GM18868 (cell line): ENCODE data around the gene COL11A1.
"Not testable (repeated sequence)": the region's sequence is repeated elsewhere in the genome, so short reads cannot be mapped to it uniquely, and the experiment has no call there.

Experiments
- ATAC-seq: cut with Tn5 transposase; IDR thresholded peaks from one replicate; pipeline ENCODE4 v1.9.1; 2021; ENCODE audit warnings: mild to moderate bottlenecking, moderate library complexity; ENCODE audit not compliant: unreplicated experiment

The COL11A1 gene

DNA sequence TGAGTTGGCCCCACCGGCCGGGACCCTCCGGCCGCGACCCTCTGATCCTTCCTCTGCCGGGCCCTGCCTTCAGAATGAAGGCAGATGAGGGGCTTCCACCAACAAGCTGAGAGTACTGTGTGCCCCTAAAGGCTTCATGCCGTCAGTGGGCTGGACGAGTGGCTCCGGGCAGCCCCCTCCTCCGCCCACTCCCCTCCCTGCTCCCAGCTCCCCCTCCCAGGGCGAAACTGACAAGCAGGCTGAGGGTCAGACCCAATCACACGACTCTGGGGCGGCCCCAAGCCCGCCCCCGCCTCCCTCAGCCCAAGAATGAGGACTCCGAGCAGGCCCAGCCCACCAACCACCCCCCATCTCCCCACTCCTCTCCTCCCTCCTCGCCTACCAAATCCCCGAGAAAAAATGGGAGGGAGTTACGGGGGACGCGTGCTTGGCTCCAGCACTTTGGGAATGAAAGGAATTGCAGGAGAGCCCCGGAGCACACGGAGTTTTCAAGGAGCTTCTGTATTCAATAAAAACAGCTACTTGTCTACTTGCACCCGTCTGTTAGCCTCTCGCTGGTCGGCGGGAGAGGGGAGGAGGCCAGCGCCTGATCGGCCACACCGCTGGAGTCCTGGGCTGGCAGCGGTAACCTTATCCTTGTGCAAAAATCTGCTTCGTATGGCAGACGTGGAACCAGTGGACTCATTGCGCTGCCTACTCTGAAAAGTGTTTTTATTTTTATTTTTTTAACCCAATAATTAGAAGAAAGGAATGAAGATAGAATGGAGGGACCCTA, at the start of gene COL11A1:
TSS of gene COL11A1 (minus strand) at position 147 of the 775 bp plus-strand sequence. CDS start 344 bp downstream, outside the sequence.
- ATAC-seq: no peak

GRCh38 chr1:103156966-103157365, 48.6 kb upstream of the COL11A1 start:
- no peak for ATAC-seq

DNA sequence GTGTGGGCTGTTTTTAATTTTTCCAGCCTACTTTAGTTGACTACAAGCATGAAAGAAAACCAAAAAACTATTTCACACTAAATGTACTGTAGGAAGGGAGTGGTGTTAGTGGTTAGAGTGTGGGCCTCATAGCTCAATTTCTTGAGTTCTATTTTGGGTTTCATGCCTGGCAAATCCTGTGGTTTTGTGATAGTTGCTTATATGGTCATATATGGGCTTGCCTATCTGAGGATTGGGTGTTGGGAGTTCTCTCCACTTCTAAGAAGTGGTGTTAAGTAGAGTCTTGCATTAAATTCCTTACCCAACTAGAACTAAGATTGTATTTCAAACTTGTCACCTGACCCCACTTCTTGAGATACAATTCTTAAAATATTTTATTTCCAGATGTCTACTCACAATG, 37.8 kb upstream of the COL11A1 start:
- no peak for ATAC-seq

GRCh38 chr1:103145449-103145848, 37.1 kb upstream of the COL11A1 start:
- no peak for ATAC-seq

DNA sequence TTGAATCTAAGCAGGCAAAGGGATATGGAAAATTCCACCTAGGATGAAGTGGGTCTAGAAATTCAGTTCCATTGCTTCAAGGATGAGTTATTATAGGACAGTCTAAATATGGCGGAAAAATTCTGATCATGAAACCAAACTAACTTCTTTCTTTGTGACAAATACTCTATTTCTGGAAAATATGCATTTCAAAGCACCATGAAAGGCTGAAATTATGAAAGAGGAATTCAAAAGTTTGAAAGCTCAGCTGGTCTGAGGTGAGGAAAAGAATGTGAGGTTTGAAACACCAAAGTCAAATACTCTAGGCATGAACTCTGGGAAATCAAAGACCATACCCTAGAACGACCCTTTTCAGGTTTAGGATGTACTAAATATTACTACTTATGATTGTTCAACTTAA, 36.4 kb upstream of the COL11A1 start:
- no peak for ATAC-seq

- no peak for ATAC-seq
Measured at GRCh38 chr1:103142461-103142860, 34.1 kb upstream of the COL11A1 start.

- ATAC-seq: no peak
Measured at GRCh38 chr1:103129796-103130195, 21.5 kb upstream of the COL11A1 start.

DNA sequence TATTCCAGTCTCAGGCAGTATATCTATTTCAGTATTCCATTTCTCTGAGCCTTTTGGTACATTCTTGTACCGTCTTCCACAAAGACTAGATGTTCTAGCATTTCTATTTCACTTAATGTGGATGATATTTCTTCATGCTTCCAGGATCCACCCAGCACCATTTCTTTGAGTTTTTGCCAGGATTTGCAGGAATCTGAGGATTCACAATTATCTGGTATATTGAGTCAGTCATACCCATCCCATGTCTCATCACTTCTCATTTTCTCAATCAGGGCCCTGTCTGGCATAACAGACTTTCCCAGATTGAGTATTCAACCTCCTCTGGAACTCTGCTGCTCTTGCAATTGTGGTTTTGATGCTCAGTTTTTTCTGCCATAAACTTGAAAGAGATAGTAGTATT, 20.9 kb upstream of the COL11A1 start:
- ATAC-seq: no peak

DNA sequence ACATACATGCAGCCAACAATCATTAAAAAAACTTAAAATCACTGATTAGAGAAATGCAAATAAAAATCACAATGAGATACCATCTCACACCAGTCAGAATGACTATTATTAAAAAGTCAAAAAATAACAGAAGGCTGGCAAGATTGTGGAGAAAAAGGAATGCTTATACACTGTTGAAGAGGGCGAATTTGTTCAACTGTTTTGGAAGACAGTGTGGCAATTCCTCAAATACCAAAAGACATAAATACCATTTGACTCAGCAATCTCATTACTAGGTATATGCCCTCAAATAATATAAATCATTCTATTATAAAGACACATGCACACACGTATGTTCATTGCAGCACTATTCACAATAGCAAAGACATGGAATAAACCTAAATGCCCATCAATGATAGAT, 19.9 kb upstream of the COL11A1 start:
- ATAC-seq: not testable (repeated sequence)

GRCh38 chr1:103125219-103125618, 16.9 kb upstream of the COL11A1 start:
- ATAC-seq: no peak

DNA sequence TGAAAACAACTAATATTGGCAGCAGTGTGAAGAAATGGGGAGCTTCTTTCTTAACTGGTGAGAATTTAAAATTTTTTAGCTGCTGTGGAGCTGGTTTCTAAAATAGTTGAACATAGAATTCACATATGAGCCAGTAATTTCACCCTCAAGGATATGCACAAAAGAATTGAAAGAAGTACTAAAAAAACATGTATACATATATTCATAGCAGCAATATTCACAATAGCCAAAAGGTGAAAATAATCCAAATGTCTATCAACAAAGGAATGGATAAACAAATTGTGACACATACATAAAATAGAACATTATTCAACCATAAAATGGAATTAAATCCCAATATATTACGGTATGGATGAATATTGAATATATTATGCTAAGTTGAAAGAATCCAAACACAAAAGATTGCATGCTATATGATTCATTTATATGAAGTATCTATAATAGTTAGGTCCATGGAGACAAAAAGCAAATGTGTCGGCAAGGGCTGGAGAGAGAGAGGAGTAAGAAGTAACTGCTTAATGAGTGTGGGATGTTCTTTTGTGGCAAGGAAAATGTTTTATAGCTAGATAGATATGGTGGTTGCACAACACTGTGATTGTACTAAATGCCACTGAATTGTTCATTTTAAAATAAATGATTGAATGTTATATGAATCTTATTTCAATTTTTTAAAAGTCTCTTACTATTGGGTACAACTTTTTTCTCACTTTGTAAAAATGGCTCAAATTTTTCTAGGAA, 14.8 kb upstream of the COL11A1 start:
- no peak for ATAC-seq

- ATAC-seq: no peak
Measured at GRCh38 chr1:103120981-103121380, 12.7 kb upstream of the COL11A1 start.

GRCh38 chr1:103112546-103112945, 4.2 kb upstream of the COL11A1 start:
- ATAC-seq: no peak

GRCh38 chr1:103111926-103112325, 3.6 kb upstream of the COL11A1 start:
- no peak for ATAC-seq

- no peak for ATAC-seq
Measured at GRCh38 chr1:103110701-103111100, 2.4 kb upstream of the COL11A1 start.

- no peak for ATAC-seq
Measured at GRCh38 chr1:103109311-103109920, 1.1 kb upstream of the COL11A1 start.

DNA sequence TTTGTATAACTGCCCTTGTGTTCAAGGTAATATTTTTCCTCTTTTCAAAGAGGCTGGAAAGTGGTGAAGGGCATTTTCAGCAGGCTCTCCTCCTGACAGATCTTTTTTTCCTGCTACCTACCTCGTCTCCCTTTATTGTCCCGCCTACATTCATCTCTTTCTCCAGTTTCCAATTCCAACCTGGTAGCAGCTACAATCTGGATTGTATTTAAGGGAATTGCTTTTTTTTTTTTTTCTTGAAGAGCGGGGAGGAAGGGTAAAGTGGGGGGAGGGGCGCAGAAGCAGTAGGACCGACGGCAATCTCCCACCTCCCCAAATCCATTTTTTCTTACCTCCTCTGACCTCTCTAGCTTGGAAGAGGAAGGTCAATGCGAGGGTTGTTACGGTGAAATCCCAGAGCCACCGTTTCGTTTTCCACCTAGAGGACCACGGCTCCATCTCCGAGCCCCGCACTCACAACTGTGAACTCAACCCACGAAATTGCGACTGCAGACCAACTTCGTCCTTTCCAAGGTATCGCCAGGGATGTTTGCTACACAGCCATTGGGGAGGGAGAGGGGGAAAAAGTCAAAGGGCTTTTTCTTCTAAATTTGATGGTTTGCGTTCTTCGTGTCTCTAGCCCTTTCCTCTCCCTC, 464 bp downstream of the COL11A1 start:
- no peak for ATAC-seq

GRCh38 chr1:103106426-103107341, 1.6 kb downstream of the COL11A1 start:
- peak; percentile 86 for ATAC-seq

GRCh38 chr1:103101399-103101798, 6.9 kb downstream of the COL11A1 start:
- no peak for ATAC-seq

- ATAC-seq: no peak
Measured at GRCh38 chr1:103089221-103089620, 19.1 kb downstream of the COL11A1 start.
